B cell (primary cell): ENCODE results near the gene EPHB1. TPM values are rescaled to one million over a fixed set of nuclear protein-coding genes. Genes with fewer than 3 reads are reported as not detected.

ENCODE experiments used
- ATAC-seq: fragments of 200-7000 bp; cut with Tn5 transposase; one replicate; pipeline ENCODE4 v1.10.0; 2021; ENCODE audit warnings: low read depth, mild to moderate bottlenecking, moderate number of reproducible peaks, moderate library complexity
- CTCF ChIA-PET: fragments of 350-600 bp; sonication (Branson Sonifier 250); formaldehyde crosslinking; loops from one replicate; lab custom pipeline; 2021; ENCODE audit warnings: antibody characterized with exemption, inconsistent platforms; lab: Charles Lee
- POLR2A ChIA-PET: fragments of 350-600 bp; sonication (Branson Sonifier 250); formaldehyde crosslinking; loops from one replicate; lab custom pipeline; 2021; ENCODE audit warnings: antibody characterized with exemption; lab: Charles Lee
- DNase-seq: peaks from one replicate; pipeline ENCODE4 v3.0.0; 2013
- H2AFZ ChIP-seq: 2 replicates; pipeline ENCODE4 v1.6.1; 2012; ENCODE audit warnings: mild to moderate bottlenecking, low read depth, low read length; ENCODE audit not compliant: insufficient read depth, poor library complexity, severe bottlenecking
- H3K27ac ChIP-seq, 2 donors: 1 replicate in 1 of 2; 2 replicates in 1 of 2; pipeline ENCODE4 v1.5.1; 2012 to 2013; ENCODE audit warnings: low read length in 2 of 2, mild to moderate bottlenecking in 2 of 2, moderate library complexity in 1 of 2
- H3K27me3 ChIP-seq, 4 experiments: fragments of 200-600 bp in 1 of 4; sonication (generic) in 1 of 4; replicated peaks in 1 of 4; 1 replicate in 2 of 4; 2 replicates in 2 of 4; pipeline versions ENCODE4 v1.6.1 to v1.7.0; 2013 to 2016; ENCODE audit warnings: low read length in 3 of 4, mild to moderate bottlenecking in 2 of 4, mixed read lengths in 1 of 4, moderate library complexity in 1 of 4; ENCODE audit not compliant: insufficient read depth in 4 of 4, control insufficient read depth in 3 of 4; ENCODE audit errors: control extremely low read depth in 1 of 4
- H3K36me3 ChIP-seq, 2 experiments: replicated peaks in 1 of 2; 1 replicate in 1 of 2; 2 replicates in 1 of 2; pipeline versions ENCODE4 v1.6.1 to v1.7.1; 2013; ENCODE audit warnings: low read length in 1 of 2; ENCODE audit not compliant: insufficient read depth in 2 of 2, control insufficient read depth in 1 of 2; ENCODE audit errors: control extremely low read depth in 1 of 2, extremely low read depth in 1 of 2
- H3K4me1 ChIP-seq, 2 donors: fragments of 200-600 bp in 1 of 2; sonication (generic) in 1 of 2; 1 replicate in 1 of 2; 2 replicates in 1 of 2; pipeline versions ENCODE4 v1.5.1 to v1.6.1; 2013 to 2017; ENCODE audit warnings: low read length in 2 of 2; ENCODE audit not compliant: control insufficient read depth in 2 of 2, insufficient read depth in 2 of 2
- H3K4me2 ChIP-seq: replicated peaks from 2 replicates; pipeline ENCODE3; 2012; ENCODE audit warnings: mild to moderate bottlenecking, low read depth, low read length; ENCODE audit not compliant: poor library complexity, severe bottlenecking
- H3K4me3 ChIP-seq, 5 experiments: fragments of 200-600 bp in 1 of 5; sonication (generic) in 1 of 5; 1 replicate in 3 of 5; 2 replicates in 2 of 5; pipeline versions ENCODE4 v1.5.1 to v1.7.0; 2011 to 2016; ENCODE audit warnings: low read length in 4 of 5, mild to moderate bottlenecking in 4 of 5, low read depth in 2 of 5, control low read depth in 1 of 5, moderate library complexity in 1 of 5; ENCODE audit not compliant: insufficient read depth in 1 of 5; ENCODE audit errors: control extremely low read depth in 1 of 5, extremely low read depth in 1 of 5
- H3K79me2 ChIP-seq: fragments of 200-600 bp; sonication (generic); one replicate; pipeline ENCODE4 v1.6.0; 2016; ENCODE audit warnings: low read length; ENCODE audit not compliant: control insufficient read depth, insufficient read depth
- H3K9ac ChIP-seq: fragments of 200-600 bp; sonication (generic); 2 replicates; pipeline ENCODE4 v1.6.1; 2017; ENCODE audit warnings: mild to moderate bottlenecking, low read length, moderate library complexity
- H3K9me3 ChIP-seq, 3 donors: one replicate each; pipeline versions ENCODE4 v1.6.1 to v1.7.1; 2013; ENCODE audit warnings: low read length in 2 of 3; ENCODE audit not compliant: control insufficient read depth in 2 of 3, insufficient read depth in 1 of 3; ENCODE audit errors: control extremely low read depth in 1 of 3
- H4K20me1 ChIP-seq: 2 replicates; pipeline ENCODE4 v1.6.0; 2012; ENCODE audit warnings: mild to moderate bottlenecking, low read length; ENCODE audit not compliant: insufficient read depth, control insufficient read depth, poor library complexity, severe bottlenecking
- H3K27ac Mint-ChIP-seq: one replicate; pipeline ENCODE4 v1.8.0; 2021; ENCODE audit warnings: mixed read lengths
- H3K27me3 Mint-ChIP-seq: one replicate; pipeline ENCODE4 v1.8.0; 2021; ENCODE audit warnings: mixed read lengths
- H3K4me1 Mint-ChIP-seq: one replicate; pipeline ENCODE4 v1.8.0; 2021; ENCODE audit warnings: mixed read lengths
- H3K4me3 Mint-ChIP-seq: one replicate; pipeline ENCODE4 v1.8.0; 2021; ENCODE audit warnings: mixed read lengths
- H3K9me3 Mint-ChIP-seq: one replicate; pipeline ENCODE4 v1.8.0; 2022; ENCODE audit warnings: mixed read lengths; ENCODE audit not compliant: insufficient read depth
- EZH2 ChIP-seq: IDR thresholded peaks from 2 replicates; pipeline ENCODE4 v1.6.1; 2012; ENCODE audit warnings: borderline replicate concordance, low read depth, mild to moderate bottlenecking, moderate library complexity, low read length; ENCODE audit not compliant: insufficient read depth, poor library complexity, severe bottlenecking
- WGBS: methylation state at CpG from one replicate; pipeline ENCODE4 v1.1.5; 2013; ENCODE audit warnings: missing lambda C conversion rate; ENCODE audit not compliant: insufficient coverage; 5-methylcytosine and 5-hydroxymethylcytosine counted together
- intact Hi-C: fragments of 100-400 bp; cut with micrococcal nuclease; formaldehyde crosslinking; loops from one replicate; pipeline ENCODE4 v1.10.0; 2022
- polyA plus RNA-seq: library from polyadenylated mRNA; depleted of rRNA; stranded (reverse); fragments of >200 nt; gene quantifications from 2 replicates; pipeline ENCODE4 v1.2.3, GENCODE V29; 2012
- total RNA-seq, 2 donors: library from RNA; stranded (reverse); fragments of 120-200 nt in 1 of 2; gene quantifications; 1 replicate in 1 of 2; 2 replicates in 1 of 2; pipeline versions ENCODE4 v1.2.3 to v1.2.4, GENCODE V29; 2013 to 2022
- TF ChIP-seq, protein P1 (sequence below): fragments of 200-600 bp; IDR thresholded peaks from one replicate; pipeline ENCODE4 v1.8.0; 2022; ENCODE audit warnings: antibody characterized with exemption, mild to moderate bottlenecking

Gene EPHB1
- total and polyA plus RNA-seq, 2 donors (not counting 1 experiment from before 2014, with no cell fraction given): 0.01 TPM; not detected in 1

DNA sequence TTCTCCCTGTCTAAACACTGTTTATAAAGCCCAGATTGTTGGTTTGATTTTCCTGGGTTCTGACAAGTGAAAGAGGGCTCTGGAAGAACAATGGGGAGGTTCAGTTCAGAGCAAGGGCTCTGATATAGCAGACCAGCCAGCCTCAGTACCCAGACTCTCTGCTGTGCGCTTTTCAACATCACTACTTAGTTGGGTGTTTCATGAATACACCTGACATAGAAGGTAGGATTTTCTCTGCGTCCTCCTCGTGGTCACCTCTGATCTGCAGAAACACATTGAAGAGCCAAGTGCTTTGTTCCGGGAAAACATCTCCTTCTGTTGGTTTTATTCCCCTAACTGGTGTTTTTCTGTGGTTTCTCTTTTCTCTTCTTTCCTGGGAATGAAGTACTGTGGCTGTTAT is 99.5 kb downstream of the EPHB1 start:
- Mint-ChIP-seq H3K27ac (no peak overlapping the region), H3K4me1 (no peaks in the 10 kb centered on the region), H3K9me3 (no peaks in the 10 kb centered on the region), H3K27me3 (peaks cover 3% of the 10 kb centered on the region), H3K4me3 (no peak overlapping the region)
- Histone ChIP-seq H3K4me3 (no peak overlapping the region), H3K9me3 (peaks cover 0 to 6% (median 4%) of the 10 kb centered on the region in 3 donors), H3K27ac (no peak overlapping the region), H3K4me1 (no peaks in the 10 kb centered on the region), H3K9ac (no peak overlapping the region), H2AFZ (no peak overlapping the region), H3K79me2 (no peaks in the 10 kb centered on the region), H3K27me3 (no peaks in the 10 kb centered on the region), H4K20me1 (no peaks in the 10 kb centered on the region), H3K36me3 (no peaks in the 10 kb centered on the region), H3K4me2 (no peak overlapping the region)
- no CpG with 5 or more reads among the region's 4 CpGs for WGBS
- TF ChIP-seq, protein P1, sequence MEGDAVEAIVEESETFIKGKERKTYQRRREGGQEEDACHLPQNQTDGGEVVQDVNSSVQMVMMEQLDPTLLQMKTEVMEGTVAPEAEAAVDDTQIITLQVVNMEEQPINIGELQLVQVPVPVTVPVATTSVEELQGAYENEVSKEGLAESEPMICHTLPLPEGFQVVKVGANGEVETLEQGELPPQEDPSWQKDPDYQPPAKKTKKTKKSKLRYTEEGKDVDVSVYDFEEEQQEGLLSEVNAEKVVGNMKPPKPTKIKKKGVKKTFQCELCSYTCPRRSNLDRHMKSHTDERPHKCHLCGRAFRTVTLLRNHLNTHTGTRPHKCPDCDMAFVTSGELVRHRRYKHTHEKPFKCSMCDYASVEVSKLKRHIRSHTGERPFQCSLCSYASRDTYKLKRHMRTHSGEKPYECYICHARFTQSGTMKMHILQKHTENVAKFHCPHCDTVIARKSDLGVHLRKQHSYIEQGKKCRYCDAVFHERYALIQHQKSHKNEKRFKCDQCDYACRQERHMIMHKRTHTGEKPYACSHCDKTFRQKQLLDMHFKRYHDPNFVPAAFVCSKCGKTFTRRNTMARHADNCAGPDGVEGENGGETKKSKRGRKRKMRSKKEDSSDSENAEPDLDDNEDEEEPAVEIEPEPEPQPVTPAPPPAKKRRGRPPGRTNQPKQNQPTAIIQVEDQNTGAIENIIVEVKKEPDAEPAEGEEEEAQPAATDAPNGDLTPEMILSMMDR: no peak
- no peak for TF ChIP-seq EZH2
- ChIA-PET POLR2A (no interaction called here), CTCF (no interaction called here)
- DNase-seq (no peak), ATAC-seq (no peak)
- intact Hi-C loops: no loop called here

- Histone ChIP-seq H3K27ac (no peak overlapping the region), H3K4me2 (no peak overlapping the region), H3K27me3 (no peaks in the 10 kb centered on the region), H3K4me1 (no peaks in the 10 kb centered on the region), H4K20me1 (no peaks in the 10 kb centered on the region), H3K9ac (no peak overlapping the region), H3K4me3 (no peak overlapping the region), H3K9me3 (peaks cover 0 to 6% (median 4%) of the 10 kb centered on the region in 3 donors), H3K79me2 (no peaks in the 10 kb centered on the region), H2AFZ (no peak overlapping the region), H3K36me3 (no peaks in the 10 kb centered on the region)
- CTCF ChIA-PET: no interaction called here
- Mint-ChIP-seq H3K4me1 (no peaks in the 10 kb centered on the region), H3K27ac (no peak overlapping the region), H3K9me3 (no peaks in the 10 kb centered on the region), H3K27me3 (peaks cover 3% of the 10 kb centered on the region), H3K4me3 (no peak overlapping the region)
- POLR2A ChIA-PET: no interaction called here
- no CpG with 5 or more reads among the region's 2 CpGs for WGBS
- DNase-seq (no peak), ATAC-seq (no peak)
- no peak for TF ChIP-seq EZH2
- TF ChIP-seq, protein P1: no peak
- intact Hi-C loops: no loop called here
These were observed 100.1 kb downstream of the EPHB1 start for GRCh38 chr3:134895181-134895580.
